Stimulated activated CD4-positive, alpha-beta T cell treated with anti-CD3 and anti-CD28 coated beads, Interleukin-1b, Interleukin-23, amount 100 ng/mL, for 24 hours (primary cell): ENCODE measurements around the gene TTC23.
"Not testable (repeated sequence)": the region's sequence is repeated elsewhere in the genome, so short reads cannot be mapped to it uniquely, and the experiment has no call there.

ENCODE experiments used
- DNase-seq, 4 experiments: peaks; one replicate each; pipeline ENCODE4 v3.0.0-alpha.2; 2020; ENCODE audit warnings: low read depth in 4 of 4, low spot score in 1 of 4

The TTC23 gene

DNA sequence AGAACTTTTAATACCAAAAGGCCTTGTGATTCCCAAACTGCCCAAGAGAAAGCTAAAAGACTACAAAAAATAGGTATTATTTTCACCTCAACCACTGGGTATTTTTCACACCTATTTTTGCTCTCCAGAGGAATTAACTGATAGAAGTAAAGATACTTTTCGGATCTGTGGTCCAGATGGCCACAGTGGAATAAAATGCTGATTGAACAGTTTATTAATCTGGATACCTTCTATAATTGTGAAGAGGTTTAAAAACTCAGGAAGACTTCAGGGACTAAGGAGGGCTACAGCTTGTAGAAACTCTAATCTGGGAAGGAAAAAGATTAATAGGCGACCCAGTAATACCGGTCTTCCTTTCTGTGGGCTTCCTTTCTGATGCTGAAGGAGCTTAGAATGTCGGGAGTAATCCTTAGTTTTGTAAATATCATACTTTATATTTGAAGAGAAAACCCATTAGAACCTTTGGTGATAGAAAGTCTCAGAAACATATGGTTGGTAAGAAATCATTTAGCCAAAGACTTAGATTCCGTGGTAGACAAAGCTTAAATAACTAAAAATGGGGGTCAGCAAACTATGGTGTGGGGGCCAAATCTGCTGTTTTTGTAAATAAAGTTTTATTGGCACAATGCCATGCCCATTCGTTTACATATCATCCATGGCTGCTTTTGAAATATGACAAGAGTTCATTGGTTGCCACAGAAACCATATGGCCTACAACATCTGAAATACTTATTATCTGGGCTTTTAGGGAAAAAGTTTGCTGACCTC lies 47.8 kb downstream of the TTC23 start:
- no peak for DNase-seq

DNA sequence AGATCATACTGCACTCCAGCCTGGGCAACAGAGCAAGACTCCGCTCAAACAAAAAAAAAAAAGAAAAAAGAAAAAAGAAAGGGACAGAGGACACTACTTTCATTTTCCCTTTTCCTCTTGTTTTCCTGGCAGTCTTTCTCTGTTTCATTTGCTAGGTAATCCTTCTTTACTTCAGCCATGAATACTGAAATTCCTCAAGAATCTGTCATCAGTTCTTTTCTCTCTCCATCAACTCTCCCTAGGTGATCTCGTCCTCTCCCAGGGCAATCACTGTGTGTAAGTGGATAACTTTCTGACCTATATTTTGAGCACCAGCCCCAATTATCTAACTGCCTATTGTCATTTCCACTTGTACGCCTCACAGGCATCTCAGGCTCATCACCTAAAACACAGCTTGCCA lies 51.5 kb downstream of the TTC23 start:
- no peak for DNase-seq

DNA sequence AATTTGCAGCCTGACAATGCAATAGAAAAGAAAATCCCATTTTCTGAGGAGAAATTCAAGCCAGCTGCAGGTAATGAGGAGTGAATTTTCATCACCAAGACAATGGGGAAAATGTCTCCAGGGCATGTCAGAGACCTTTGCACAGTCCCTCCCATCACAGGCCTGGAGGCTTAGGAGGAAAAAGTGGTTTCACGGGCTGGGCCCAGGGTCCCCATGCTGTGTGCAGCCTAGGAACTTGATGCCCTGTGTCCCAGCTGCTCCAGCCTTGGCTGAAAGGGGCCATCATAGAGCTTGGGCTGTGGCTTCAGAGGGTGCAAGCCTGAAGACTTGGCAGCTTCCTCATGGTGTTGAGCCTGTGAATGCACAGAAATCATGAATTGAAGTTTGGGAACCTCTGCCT lies 57.2 kb downstream of the TTC23 start:
- not testable (repeated sequence) for DNase-seq

DNA sequence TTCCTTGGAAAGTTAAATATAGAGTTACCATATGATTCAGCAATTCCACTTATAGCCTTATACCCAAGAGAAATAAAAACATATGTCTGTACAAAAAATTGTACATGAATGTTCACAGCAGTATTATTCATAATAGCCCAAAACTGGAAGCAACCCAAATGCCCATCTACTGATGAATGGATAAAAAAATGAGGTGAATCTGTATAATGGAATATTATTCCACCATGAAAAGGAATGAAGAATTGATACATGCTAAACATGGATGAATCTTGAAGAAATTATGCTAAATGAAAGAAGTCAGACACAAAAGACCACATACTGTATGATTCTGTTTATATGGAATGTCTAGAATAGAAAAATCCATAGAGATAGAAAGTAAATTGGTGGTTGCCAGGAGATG lies 61.4 kb downstream of the TTC23 start:
- no peak for DNase-seq

DNA sequence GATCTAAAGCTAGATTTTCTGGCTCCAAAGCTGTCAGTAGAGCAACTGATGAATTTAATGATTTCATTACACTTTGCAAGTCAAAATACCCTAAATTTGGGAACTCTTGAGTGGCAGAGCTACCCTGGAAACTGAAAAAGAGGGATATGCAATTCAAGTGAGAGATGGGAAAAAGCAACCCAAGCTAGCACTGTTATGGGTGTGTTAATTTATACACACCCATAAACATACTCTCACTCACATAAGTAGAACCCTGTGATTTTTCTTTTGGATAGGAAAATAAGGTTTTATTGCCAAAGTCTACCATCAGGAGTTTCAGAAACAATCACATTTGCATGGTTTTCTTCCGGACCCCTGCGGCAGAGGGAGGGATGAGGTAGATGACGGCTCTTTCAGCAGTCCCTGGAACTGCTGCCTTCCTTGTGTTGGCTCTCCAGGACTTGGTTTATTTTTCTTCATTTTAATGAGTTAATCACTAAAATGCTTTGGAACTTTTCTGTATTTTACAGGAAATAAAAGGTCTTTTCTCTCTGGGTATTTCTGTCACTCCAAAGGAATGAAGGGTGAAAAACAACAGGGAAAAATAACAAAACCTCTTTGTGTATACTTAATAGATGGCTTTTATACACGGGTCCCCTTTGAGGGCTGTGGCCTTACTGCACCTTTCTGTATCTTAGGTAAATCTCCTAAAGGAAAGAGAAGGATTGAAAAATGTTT lies 63.8 kb downstream of the TTC23 start:
- DNase-seq: no peak

DNA sequence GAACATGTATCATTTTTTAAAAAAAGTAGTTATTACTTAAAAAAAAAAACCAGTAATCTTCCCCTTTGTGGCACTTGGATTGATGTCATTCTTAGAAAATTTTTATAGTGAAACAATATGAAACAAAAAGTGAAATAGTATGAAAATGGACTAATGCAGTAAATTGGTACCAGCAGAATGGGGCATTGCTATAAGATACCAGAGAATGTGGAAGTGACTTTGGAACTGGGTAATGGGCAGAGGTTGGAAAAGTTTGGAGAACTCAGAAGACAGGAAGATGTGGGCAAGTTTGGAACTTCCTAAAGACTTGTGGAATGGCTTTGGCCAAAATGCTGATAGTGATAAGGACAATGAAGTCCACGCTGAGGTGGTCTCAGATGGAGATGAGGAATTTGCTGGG lies 66.6 kb downstream of the TTC23 start:
- no peak for DNase-seq

DNA sequence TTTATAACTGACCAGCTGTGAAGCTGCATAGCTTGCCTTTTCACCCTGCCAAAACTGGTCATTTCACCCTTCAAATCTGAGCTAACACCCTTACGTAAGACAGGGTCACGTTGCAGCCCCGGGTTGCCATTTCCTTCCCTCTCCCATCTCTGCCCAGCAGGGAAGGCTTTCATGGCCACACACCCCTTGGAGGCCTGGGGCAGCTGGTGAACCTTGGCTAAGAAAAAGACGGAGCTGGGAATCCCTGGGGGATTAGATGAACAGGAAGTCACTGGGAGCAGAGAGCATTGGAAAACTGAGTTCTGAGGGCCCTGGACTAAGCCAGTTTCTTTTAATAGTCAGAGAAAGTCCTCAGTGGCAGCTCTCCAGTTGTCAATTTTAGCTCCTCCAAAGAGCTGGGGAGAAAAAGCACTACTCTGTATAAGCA lies 67.8 kb downstream of the TTC23 start:
- DNase-seq: no peak

DNA sequence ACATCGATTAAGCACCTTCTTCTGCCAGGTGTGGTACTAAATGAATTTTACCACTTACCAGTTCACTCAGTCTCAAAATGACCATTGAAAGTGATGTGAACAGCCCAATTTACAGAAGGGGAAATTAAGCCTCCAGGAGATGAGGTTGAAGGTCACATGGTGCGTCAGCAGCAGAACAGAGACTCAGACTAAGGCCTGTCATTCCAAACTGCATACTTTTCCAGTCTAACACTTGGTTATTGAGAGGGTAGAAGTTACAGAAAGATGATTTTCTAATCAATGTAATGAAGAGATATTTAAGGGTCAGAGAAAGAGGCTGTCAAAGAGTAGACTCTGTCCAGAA lies 68.4 kb downstream of the TTC23 start:
- no peak for DNase-seq

DNA sequence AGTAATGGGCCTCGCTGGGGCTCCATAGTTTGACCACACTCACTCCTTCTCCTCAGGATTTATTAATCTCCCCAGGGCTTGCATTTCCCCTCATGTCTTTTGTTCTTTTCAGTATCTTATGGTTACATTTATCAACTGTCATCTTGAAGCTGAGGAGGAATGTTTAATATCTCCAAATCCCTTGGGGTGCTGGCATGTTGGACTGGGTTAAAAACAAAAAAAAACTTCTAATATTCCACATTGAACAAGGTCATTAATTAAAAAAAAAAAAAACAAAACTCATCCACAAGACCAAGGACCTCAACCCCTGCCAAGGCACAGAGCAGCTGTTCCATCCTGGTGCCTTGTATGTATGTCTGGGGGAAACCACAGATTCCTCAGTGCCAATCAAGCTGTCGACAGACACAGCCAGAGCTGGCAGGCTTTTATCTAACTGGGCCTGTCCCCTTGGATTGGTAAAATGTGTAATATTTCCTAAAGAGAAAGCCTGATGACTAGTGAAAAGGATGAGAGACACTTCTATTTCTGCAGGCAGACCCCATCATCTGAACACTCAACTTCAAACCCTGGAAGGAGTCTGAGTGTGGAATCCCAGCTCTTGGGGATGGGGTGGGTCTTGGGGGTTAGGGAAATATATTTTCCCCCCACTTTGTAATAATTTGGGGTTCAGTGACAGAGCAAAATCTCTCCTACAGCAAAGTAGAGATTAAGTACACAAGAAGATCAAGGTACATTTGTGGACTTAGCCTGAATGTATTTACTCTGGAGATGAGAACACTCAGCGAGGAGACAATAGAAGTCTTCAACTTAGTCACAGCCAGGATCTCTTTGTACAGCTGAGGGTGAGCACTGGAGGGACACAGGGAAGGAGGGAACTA lies 69.1 kb downstream of the TTC23 start:
- DNase-seq: no peak

DNA sequence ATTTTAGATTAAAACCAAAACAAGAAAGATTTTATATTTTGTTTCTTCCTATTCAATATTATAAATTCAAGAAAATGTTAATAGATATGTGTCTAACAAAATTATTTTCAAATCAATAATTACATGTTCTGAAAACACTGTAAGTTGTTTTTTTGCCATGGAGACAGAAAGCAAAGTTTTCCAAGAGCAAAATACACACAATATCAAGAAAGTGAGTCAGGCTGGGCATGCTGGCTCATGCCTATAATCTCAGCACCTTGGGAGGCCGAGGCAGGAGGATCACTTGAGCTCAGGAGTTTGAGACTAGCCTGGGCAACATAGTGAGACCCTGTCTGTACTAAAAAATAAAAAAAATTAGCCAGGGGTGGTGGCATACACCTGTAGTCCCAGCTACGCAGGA lies 71.7 kb downstream of the TTC23 start:
- no peak for DNase-seq

DNA sequence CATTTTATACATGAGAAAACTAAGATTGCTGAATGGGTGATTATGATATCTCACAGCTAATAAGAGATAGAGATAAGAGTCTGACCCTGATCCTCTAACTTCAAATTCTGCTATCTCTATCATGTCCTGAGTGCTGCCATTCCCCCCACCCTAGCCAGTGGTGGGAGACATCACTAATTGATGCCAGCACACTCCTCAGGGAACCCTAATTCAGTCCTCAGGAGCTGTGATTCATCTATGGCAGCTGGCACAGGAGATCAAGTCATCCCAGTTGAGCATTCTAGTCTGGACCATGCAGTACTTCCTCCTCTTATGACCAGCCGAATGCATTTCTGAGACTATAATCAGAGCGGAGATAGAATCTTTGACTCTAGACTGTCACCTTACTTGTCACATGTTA lies 72.6 kb downstream of the TTC23 start:
- no peak for DNase-seq

DNA sequence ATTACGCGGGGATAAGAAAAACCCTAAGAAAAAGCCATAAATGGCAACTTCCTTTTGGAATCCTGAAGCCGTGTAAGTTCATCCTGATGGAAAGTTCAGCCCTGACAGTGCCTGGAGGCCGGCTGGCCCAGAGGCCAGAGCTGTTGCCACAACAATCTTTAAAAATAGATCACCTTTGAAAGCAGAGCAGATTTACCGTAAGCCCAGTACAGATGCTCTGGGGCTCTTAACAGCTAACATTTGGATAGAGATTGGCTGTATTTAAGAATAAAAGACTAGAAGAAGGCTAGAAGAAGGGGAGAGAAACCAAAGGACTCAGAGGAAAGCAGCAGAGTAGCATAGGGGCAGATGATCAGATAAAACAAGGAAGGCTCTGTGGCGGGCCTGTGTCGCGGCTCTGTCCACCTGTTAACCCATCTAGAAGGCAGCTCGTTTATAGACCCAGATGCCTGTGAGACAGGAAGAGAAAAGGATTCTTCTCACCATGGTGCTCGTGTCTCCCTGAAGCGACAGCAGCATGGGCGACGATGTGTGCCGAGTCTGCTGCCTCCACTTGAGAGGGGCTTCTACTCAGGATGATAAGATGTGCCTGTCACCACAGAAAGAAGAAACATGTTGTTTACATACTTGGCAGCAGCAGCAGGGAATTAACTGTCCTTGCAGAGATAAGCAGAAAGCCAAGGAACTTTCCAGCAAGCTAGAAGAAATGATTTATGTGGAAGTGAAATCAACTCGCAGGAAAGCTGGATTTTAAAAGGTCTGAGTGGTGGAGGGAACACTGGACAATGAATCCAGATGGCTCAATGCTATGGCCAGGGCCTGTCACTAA lies 74.6 kb downstream of the TTC23 start:
- DNase-seq: no peak

DNA sequence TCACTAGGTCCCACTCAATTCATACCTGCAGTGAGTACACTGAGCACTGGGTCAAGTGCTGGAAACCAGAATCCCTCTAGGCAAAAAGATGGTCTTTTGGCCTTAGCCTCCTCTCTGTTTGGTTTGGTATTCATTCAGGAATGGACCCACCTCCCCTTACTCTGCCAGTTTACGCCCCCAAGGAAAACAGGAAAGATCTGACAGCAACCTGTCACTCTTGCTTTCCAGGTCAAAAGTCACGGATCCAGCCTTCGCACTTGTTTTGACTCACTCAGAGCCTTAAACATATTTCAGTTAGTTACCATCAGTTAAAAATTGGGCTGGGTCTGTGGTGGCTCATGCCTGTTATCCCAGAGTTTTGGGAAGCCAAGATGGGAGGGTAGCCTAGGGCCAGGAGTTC lies 76.4 kb downstream of the TTC23 start:
- DNase-seq: no peak

DNA sequence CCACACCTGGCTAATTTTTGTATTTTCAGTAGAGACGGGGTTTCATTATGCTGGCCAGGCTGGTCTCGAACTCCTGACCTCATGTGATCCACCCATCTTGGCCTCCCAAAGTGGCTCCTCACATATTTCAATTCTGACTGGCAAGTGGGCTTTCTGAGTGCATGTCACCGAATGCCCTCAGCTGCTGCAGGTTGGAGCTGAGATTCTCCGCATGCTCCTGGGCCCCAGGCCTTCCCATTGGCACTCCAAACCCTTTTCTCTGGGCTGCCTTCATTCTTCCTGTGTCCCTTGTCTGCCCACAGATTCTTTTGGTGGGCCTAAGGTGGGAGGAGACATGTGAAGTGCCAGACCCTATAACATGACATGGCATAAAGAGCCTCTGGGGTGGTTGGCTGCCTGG lies 77.2 kb downstream of the TTC23 start:
- DNase-seq: no peak

DNA sequence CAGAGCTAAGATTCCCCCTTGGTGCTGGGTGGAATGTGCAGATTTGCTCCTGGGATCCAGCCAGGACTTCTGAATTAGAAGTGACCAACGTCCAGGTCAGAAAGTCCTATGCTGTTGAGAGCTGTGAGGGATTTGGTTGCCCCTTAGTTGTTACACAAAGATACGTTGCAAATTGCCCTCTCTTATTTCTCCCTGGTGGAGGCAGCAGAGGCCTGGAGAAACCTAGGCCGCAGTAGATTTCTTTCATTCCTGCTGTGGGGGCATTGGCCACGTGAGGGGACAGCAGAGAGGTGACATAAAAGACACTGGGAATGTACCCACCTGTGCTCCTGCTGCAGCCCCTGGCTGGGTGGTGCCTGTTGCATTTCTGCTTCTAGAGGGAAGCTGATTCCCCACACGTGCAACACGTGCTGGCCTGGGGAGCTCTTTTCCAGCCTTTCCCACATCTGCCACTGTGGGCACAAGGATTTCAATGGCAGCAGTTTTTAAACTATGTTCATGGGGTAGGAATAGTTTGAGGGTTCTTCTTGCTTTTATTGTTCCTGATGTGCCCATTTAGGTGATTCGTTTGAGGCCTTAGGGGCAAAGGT lies 78.8 kb downstream of the TTC23 start:
- DNase-seq: no peak

DNA sequence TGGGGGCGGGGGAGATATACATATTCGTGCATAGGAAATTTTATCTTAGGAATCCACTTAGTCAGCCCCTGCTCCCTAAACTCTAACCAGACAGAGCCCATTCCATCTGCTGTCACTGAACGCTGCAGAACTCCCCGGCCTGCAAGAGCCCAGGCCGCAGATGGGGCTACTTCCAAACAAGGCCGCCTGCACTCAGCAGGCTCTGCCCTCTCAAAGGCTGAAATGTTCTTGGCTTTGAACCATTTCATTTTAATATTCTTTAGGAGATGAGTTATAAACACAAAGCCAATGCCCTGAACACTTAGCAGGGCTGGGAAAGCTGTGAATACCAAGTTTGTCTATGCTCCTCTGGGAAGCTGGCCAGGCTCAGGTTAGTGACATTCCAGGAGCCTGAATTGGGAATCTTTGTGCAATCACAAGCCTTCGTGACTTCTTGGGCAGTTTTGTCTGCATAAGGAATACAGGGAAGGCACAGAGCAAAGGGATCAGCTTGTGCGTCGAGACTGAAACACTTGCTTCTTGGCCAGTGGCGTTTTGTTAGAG lies 79.5 kb downstream of the TTC23 start:
- no peak for DNase-seq

DNA sequence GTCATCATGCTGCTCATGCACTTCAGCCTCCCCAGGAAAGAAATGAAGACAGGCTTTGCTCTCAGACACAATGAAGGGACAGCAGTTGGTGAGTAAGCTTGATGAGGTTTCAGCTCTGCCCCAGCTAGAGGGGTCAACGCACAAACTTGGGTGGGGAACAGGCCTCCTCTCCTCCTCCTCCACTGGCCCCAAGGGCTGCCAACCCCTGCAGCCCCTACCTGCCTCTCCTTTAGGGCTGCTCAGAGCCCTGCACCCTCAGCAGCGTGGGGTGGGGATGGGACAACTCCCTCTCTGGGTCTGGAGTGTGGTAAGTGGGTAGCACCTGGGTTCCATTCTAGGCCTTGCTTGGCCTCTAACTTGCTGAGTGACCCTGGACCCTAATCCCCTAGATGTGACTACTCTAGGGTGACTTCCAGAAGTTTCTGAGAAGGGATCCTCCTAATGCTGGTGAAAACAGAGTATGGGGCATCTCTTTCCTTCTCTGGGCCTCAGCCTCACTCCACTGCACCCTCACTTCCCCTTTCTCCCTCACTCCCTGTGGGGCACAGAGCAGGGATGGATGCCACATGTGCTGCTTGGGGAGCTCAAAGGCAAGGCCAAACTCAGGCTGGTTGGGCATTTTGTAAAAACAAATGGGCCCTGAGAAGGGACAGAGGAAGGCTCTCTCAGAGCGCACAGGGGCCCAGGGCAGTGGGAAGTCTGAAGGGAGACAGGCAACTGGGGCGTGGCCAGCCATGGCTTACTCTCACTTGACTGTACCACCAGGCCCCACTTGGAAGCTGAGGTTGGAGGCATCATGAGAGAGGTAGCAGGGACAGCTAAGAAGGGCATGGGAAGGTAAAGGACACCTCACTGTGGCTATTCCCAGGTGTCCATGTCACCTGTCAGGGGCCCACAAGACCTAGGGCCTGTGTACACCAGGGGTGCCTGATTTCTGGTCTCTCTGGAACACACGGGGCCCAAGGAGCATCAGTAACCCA lies 80.5 kb downstream of the TTC23 start:
- no peak for DNase-seq

DNA sequence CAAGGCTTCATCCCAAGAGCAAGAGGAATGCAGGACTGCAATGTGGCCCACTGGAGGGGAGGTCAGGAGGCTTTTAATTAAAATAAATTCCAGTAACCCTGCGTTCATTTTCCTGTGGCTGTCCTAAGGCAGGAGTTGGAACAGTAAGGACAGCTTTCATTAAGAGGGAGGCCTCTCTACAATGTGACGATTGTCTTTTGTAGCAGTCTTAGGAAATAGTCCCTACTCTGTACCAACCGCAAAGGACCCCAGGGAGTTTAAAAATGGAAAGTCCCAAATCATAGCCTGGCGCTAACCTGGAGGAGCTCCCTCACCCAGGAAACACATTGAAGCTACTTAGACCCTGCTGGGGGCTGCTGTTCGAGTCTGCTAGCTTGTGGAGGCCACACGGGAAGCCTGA lies 81.7 kb downstream of the TTC23 start:
- no peak for DNase-seq

DNA sequence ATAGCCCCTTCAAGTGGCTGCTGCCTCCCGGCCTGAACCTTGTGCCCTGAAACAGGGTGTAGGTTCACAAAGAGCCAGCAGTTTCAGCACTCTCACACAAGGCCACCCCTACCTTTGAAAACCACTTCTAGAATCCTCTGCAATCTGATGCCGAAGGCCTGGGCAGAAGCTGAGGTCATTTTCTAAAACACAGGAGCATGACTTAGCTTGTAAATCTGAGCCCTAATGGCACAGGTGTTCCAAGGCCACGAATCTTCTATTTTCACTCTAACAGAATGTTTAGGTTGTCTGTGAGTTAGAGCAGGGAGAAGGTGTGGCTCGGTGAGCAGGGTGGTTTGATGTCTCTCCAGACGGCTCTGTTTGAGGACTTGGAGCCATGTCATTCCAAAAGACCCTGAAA lies 82.2 kb downstream of the TTC23 start:
- DNase-seq: no peak
